Activated CD8-positive, alpha-beta T cell treated with anti-CD3 and anti-CD28 coated beads for 36 hours (primary cell): ENCODE results near the gene ZNF112. TPM values are rescaled to one million over a fixed set of nuclear protein-coding genes. Genes with fewer than 3 reads are reported as not detected.

Source experiments
- ATAC-seq: fragments of 200-7000 bp; cut with Tn5 transposase; one replicate; pipeline ENCODE4 v1.10.0; 2021; ENCODE audit warnings: mild to moderate bottlenecking, moderate library complexity
- CTCF ChIA-PET: fragments of 350-600 bp; sonication (Branson Sonifier 250); formaldehyde crosslinking; loops from one replicate; lab custom pipeline; 2021; ENCODE audit warnings: antibody characterized with exemption; lab: Charles Lee
- POLR2A ChIA-PET: fragments of 350-600 bp; sonication (Branson Sonifier 250); formaldehyde crosslinking; loops from one replicate; lab custom pipeline; 2021; ENCODE audit warnings: antibody characterized with exemption; lab: Charles Lee
- DNase-seq: peaks from one replicate; pipeline ENCODE4 v3.0.0-alpha.2; 2020
- H3K27ac Mint-ChIP-seq: one replicate; pipeline ENCODE4 v1.8.0; 2021; ENCODE audit warnings: mild to moderate bottlenecking, mixed read lengths
- H3K27me3 Mint-ChIP-seq: one replicate; pipeline ENCODE4 v1.8.0; 2021; ENCODE audit warnings: mixed read lengths
- H3K36me3 Mint-ChIP-seq: one replicate; pipeline ENCODE4 v1.8.0; 2021; ENCODE audit warnings: low read depth, mixed read lengths
- H3K4me1 Mint-ChIP-seq: one replicate; pipeline ENCODE4 v1.8.0; 2021; ENCODE audit warnings: low read depth, mixed read lengths
- H3K4me3 Mint-ChIP-seq: one replicate; pipeline ENCODE4 v1.8.0; 2021; ENCODE audit warnings: mild to moderate bottlenecking, moderate library complexity, mixed read lengths
- H3K9me3 Mint-ChIP-seq: one replicate; pipeline ENCODE4 v1.8.0; 2021; ENCODE audit warnings: mixed read lengths
- CTCF ChIP-seq: fragments of 200-600 bp; IDR thresholded peaks from one replicate; pipeline ENCODE4 v1.8.0; 2022; ENCODE audit warnings: antibody characterized with exemption, mild to moderate bottlenecking
- intact Hi-C: fragments of 100-400 bp; cut with micrococcal nuclease; formaldehyde crosslinking; loops from one replicate; pipeline ENCODE4 v1.10.0; 2022
- total RNA-seq, 2 experiments: library from RNA; stranded (reverse); gene quantifications; one replicate each; pipeline ENCODE4 v1.2.3, GENCODE V29; 2021

ZNF112 gene
- total RNA-seq, 2 experiments from 2014 or later = 0.11 TPM; not detected in 1

- Mint-ChIP-seq H3K4me1 (no peaks in the 10 kb centered on the region), H3K27me3 (no peaks in the 10 kb centered on the region), H3K9me3 (peaks cover 79% of the 10 kb centered on the region), H3K27ac (no peak overlapping the region), H3K4me3 (no peak overlapping the region), H3K36me3 (peaks cover 60% of the 10 kb centered on the region)
- ATAC-seq (no peak), DNase-seq (no peak)
- no peak for TF ChIP-seq CTCF
- ChIA-PET POLR2A (no interaction called here), CTCF (no interaction called here)
- intact Hi-C loops = no loop called here
Observed at GRCh38 chr19:44284968-44285367, 71.5 kb downstream of the ZNF112 start.

GRCh38 chr19:44282846-44283245 is 73.6 kb downstream of the ZNF112 start:
- H3K9me3 Mint-ChIP-seq = peaks cover 73% of the 10 kb centered on the region
- POLR2A ChIA-PET = no interaction called here
- ATAC-seq = no peak
- no peak overlapping the region for H3K27ac Mint-ChIP-seq
- no peaks in the 10 kb centered on the region for H3K4me1 Mint-ChIP-seq
- H3K36me3 Mint-ChIP-seq = peaks cover 49% of the 10 kb centered on the region
- CTCF ChIA-PET = no interaction called here
- intact Hi-C loops = no loop called here
- DNase-seq = no peak
- no peaks in the 10 kb centered on the region for H3K27me3 Mint-ChIP-seq
- no peak for TF ChIP-seq CTCF
- H3K4me3 Mint-ChIP-seq = no peak overlapping the region

- intact Hi-C loops = no loop called here
- Mint-ChIP-seq H3K9me3 (peaks cover 65% of the 10 kb centered on the region), H3K4me3 (no peak overlapping the region), H3K36me3 (peaks cover 42% of the 10 kb centered on the region), H3K4me1 (no peaks in the 10 kb centered on the region), H3K27me3 (no peaks in the 10 kb centered on the region), H3K27ac (no peak overlapping the region)
- TF ChIP-seq CTCF = no peak
- POLR2A ChIA-PET = no interaction called here
- no peak for DNase-seq
- ATAC-seq = no peak
- CTCF ChIA-PET = no interaction called here
Observed at GRCh38 chr19:44280916-44281315, 75.6 kb downstream of the ZNF112 start.

- Mint-ChIP-seq H3K36me3 (peaks cover 47% of the 10 kb centered on the region), H3K9me3 (peaks cover 64% of the 10 kb centered on the region), H3K4me3 (no peak overlapping the region), H3K4me1 (no peaks in the 10 kb centered on the region), H3K27me3 (no peaks in the 10 kb centered on the region), H3K27ac (no peak overlapping the region)
- no peak for TF ChIP-seq CTCF
- POLR2A ChIA-PET = no interaction called here
- ATAC-seq (no peak), DNase-seq (no peak)
- intact Hi-C loops = no loop called here
- CTCF ChIA-PET = no interaction called here
Observed at GRCh38 chr19:44278181-44278690, 78.2 kb downstream of the ZNF112 start.

GRCh38 chr19:44277331-44277730 is 79.1 kb downstream of the ZNF112 start:
- Mint-ChIP-seq H3K27me3 (no peaks in the 10 kb centered on the region), H3K27ac (no peak overlapping the region), H3K36me3 (peaks cover 51% of the 10 kb centered on the region), H3K9me3 (peaks cover 60% of the 10 kb centered on the region), H3K4me3 (no peak overlapping the region), H3K4me1 (no peaks in the 10 kb centered on the region)
- intact Hi-C loops = no loop called here
- POLR2A ChIA-PET = no interaction called here
- CTCF ChIA-PET = no interaction called here
- TF ChIP-seq CTCF = no peak
- ATAC-seq = no peak
- DNase-seq = no peak

Other genes with a start within 250 kb of the ZNF112 start
- 1 to 10 TPM; 3.0 to 4.4 TPM for gene ZNF225, start 243.3 kb downstream of the ZNF112 start, total RNA-seq
- gene ZNF234, start 215.1 kb downstream of the ZNF112 start, total RNA-seq = 1 to 10 TPM; 7.2 to 7.4 TPM
- 1 to 10 TPM; 5.9 to 6.7 TPM for gene ZNF226, start 191.6 kb downstream of the ZNF112 start, total RNA-seq
- gene ZNF227, start 144.1 kb downstream of the ZNF112 start, total RNA-seq = 10 to 100 TPM; 17.7 to 18.5 TPM
- under 1 TPM; 0.20 to 0.43 TPM for gene ZNF233, start 96.8 kb downstream of the ZNF112 start, total RNA-seq
- gene ZNF235, start 51.7 kb downstream of the ZNF112 start, total RNA-seq = 1 to 10 TPM; 2.7 to 3.6 TPM
- gene ZNF285, start 44.9 kb upstream of the ZNF112 start, total RNA-seq = 1 to 10 TPM; 1.7 TPM
- 1 to 10 TPM; 1.0 to 2.9 TPM for gene ZNF229, start 91.8 kb upstream of the ZNF112 start, total RNA-seq
- gene ZNF180, start 143.8 kb upstream of the ZNF112 start, total RNA-seq = 1 to 10 TPM; 8.1 to 8.6 TPM
- gene CEACAM20, start 173.0 kb upstream of the ZNF112 start, total RNA-seq = not detected